WTC11 (cell line): ENCODE data around the gene GTF2H3. TPM values are rescaled to one million over a fixed set of nuclear protein-coding genes. Genes with fewer than 3 reads are reported as not detected.
A peak's percentile ranks its signal among the peaks of the same experiment; 100 is the strongest.

Experiments used
- ATAC-seq: fragments of 200-7000 bp; cut with Tn5 transposase; 2 replicates; pipeline ENCODE4 v1.10.0; 2021; ENCODE audit warnings: mild to moderate bottlenecking, moderate library complexity
- Bru-seq: library from RNA; stranded (reverse); fragments of 400-500 nt; gene quantifications from one replicate; lab custom pipeline; 2021; lab: Mats Ljungman, UMichigan
- CTCF ChIA-PET: fragments of 300-600 bp; sonication (Branson Sonifier 250); formaldehyde crosslinking; loops from one replicate; lab custom pipeline; 2021; ENCODE audit warnings: antibody characterized with exemption; lab: Charles Lee
- POLR2A ChIA-PET: fragments of 350-600 bp; sonication (Branson Sonifier 250); formaldehyde crosslinking; loops from one replicate; lab custom pipeline; 2021; ENCODE audit warnings: antibody characterized with exemption; lab: Charles Lee
- DNase-seq: peaks from one replicate; pipeline ENCODE4 v3.0.0; 2021; ENCODE audit warnings: low spot score
- H3K27ac Mint-ChIP-seq: 2 replicates; pipeline ENCODE4 v1.8.0; 2021; ENCODE audit warnings: mixed read lengths
- H3K27me3 Mint-ChIP-seq: 2 replicates; pipeline ENCODE4 v1.8.0; 2021; ENCODE audit warnings: low read depth, mild to moderate bottlenecking, moderate library complexity, mixed read lengths
- H3K36me3 Mint-ChIP-seq: 2 replicates; pipeline ENCODE4 v1.8.0; 2021; ENCODE audit warnings: mixed read lengths
- H3K4me1 Mint-ChIP-seq: 2 replicates; pipeline ENCODE4 v1.8.0; 2022; ENCODE audit warnings: mixed read lengths
- H3K4me3 Mint-ChIP-seq: 2 replicates; pipeline ENCODE4 v1.8.0; 2021; ENCODE audit warnings: mild to moderate bottlenecking, moderate library complexity, mixed read lengths
- H3K9me3 Mint-ChIP-seq: 2 replicates; pipeline ENCODE4 v1.8.0; 2021; ENCODE audit warnings: mixed read lengths
- ATF1 ChIP-seq: sonication (generic); formaldehyde crosslinking; IDR thresholded peaks from 2 replicates; pipeline ENCODE4 v1.8.1; 2023; ENCODE audit warnings: mild to moderate bottlenecking, moderate library complexity, missing genetic modification reagents
- CBFB ChIP-seq: sonication (generic); formaldehyde crosslinking; IDR thresholded peaks from 2 replicates; pipeline ENCODE4 v1.8.1; 2022; ENCODE audit warnings: mild to moderate bottlenecking, low read depth, missing genetic modification reagents
- ESRRA ChIP-seq: sonication (generic); formaldehyde crosslinking; IDR thresholded peaks from 2 replicates; pipeline ENCODE4 v1.8.1; 2022; ENCODE audit warnings: mild to moderate bottlenecking, missing genetic modification reagents, borderline replicate concordance
- FOXJ3 ChIP-seq: sonication (generic); formaldehyde crosslinking; IDR thresholded peaks from 2 replicates; pipeline ENCODE4 v1.9.0; 2021; ENCODE audit warnings: missing genetic modification reagents, mild to moderate bottlenecking, borderline replicate concordance
- FOXK1 ChIP-seq: sonication (generic); formaldehyde crosslinking; IDR thresholded peaks from 2 replicates; pipeline ENCODE4 v1.8.0; 2022; ENCODE audit warnings: mild to moderate bottlenecking, moderate library complexity, missing genetic modification reagents
- JUN ChIP-seq: sonication (generic); formaldehyde crosslinking; IDR thresholded peaks from 2 replicates; pipeline ENCODE4 v1.8.0; 2023; ENCODE audit warnings: mild to moderate bottlenecking, missing genetic modification reagents
- KAT7 ChIP-seq: sonication (generic); formaldehyde crosslinking; IDR thresholded peaks from 2 replicates; pipeline ENCODE4 v1.8.1; 2023; ENCODE audit warnings: missing genetic modification reagents, mild to moderate bottlenecking, borderline replicate concordance
- NFATC4 ChIP-seq: fragments of 250-450 bp; sonication (Bioruptor Pico); IDR thresholded peaks from 2 replicates; pipeline ENCODE4 v1.9.0; 2021; ENCODE audit warnings: mild to moderate bottlenecking
- NR2C2 ChIP-seq: sonication (generic); formaldehyde crosslinking; IDR thresholded peaks from 2 replicates; pipeline ENCODE4 v1.8.0; 2022; ENCODE audit warnings: mild to moderate bottlenecking, missing genetic modification reagents
- PRRX2 ChIP-seq: fragments of 250-450 bp; sonication (Bioruptor Pico); IDR thresholded peaks from 2 replicates; pipeline ENCODE4 v1.8.0; 2021; ENCODE audit warnings: mild to moderate bottlenecking
- RELA ChIP-seq: sonication (generic); formaldehyde crosslinking; IDR thresholded peaks from 2 replicates; pipeline ENCODE4 v1.8.1; 2022; ENCODE audit warnings: missing genetic modification reagents, mild to moderate bottlenecking, borderline replicate concordance
- SP1 ChIP-seq: sonication (generic); formaldehyde crosslinking; conservative IDR thresholded peaks from 2 replicates; pipeline ENCODE4 v1.8.1; 2022; ENCODE audit warnings: missing genetic modification reagents
- STAT6 ChIP-seq: sonication (generic); formaldehyde crosslinking; conservative IDR thresholded peaks from 2 replicates; pipeline ENCODE4 v1.8.1; 2023; ENCODE audit warnings: mild to moderate bottlenecking, low read depth, missing genetic modification reagents, moderate library complexity
- TCF7 ChIP-seq: sonication (generic); formaldehyde crosslinking; IDR thresholded peaks from 2 replicates; pipeline ENCODE4 v1.8.0; 2022; ENCODE audit warnings: mild to moderate bottlenecking, low read depth, missing genetic modification reagents, moderate library complexity
- TEAD1 ChIP-seq: sonication (generic); formaldehyde crosslinking; IDR thresholded peaks from 2 replicates; pipeline ENCODE4 v1.8.0; 2022; ENCODE audit warnings: mild to moderate bottlenecking, missing genetic modification reagents
- TEAD4 ChIP-seq: sonication (generic); formaldehyde crosslinking; IDR thresholded peaks from 2 replicates; pipeline ENCODE4 v1.8.0; 2022; ENCODE audit warnings: mild to moderate bottlenecking, missing genetic modification reagents
- USF2 ChIP-seq: sonication (generic); formaldehyde crosslinking; IDR thresholded peaks from 2 replicates; pipeline ENCODE4 v1.8.1; 2023; ENCODE audit warnings: mild to moderate bottlenecking, missing genetic modification reagents, moderate library complexity
- ZNF232 ChIP-seq: sonication (generic); formaldehyde crosslinking; IDR thresholded peaks from 2 replicates; pipeline ENCODE4 v1.8.0; 2022; ENCODE audit warnings: mild to moderate bottlenecking, missing genetic modification reagents
- ZNF396 ChIP-seq: fragments of 250-450 bp; sonication (Bioruptor Pico); IDR thresholded peaks from 2 replicates; pipeline ENCODE4 v1.8.0; 2021; ENCODE audit warnings: mild to moderate bottlenecking, moderate library complexity, borderline replicate concordance
- ZNF671 ChIP-seq: fragments of 250-450 bp; sonication (Bioruptor Pico); IDR thresholded peaks from 2 replicates; pipeline ENCODE4 v1.8.0; 2021; ENCODE audit warnings: mild to moderate bottlenecking
- long read RNA-seq, 3 experiments: library from RNA in 1 of 3; library from capped mRNA in 1 of 3; library from polyadenylated mRNA in 1 of 3; unstranded in 2 of 3; stranded (forward) in 1 of 3; transcript quantifications; one replicate each; pipeline ENCODE4 v2.0.0, GENCODE V29; 2021
- total RNA-seq: library from RNA; stranded (reverse); gene quantifications from 3 replicates; pipeline ENCODE4 v1.2.3, GENCODE V29; 2021
- TF ChIP-seq, protein P1 (sequence below): sonication (generic); formaldehyde crosslinking; IDR thresholded peaks from 2 replicates; pipeline ENCODE4 v1.8.0; 2022; ENCODE audit warnings: mild to moderate bottlenecking, missing genetic modification reagents
- TF ChIP-seq, protein P2 (sequence below): sonication (generic); formaldehyde crosslinking; IDR thresholded peaks from 2 replicates; pipeline ENCODE4 v1.8.1; 2022; ENCODE audit warnings: low read depth, mild to moderate bottlenecking, moderate library complexity, missing genetic modification reagents, borderline replicate concordance
- TF ChIP-seq, protein P3 (sequence below): sonication (generic); formaldehyde crosslinking; IDR thresholded peaks from 2 replicates; pipeline ENCODE4 v1.8.0; 2023; ENCODE audit warnings: missing genetic modification reagents, mild to moderate bottlenecking, borderline replicate concordance
- TF ChIP-seq, protein P4 (sequence below): fragments of 250-450 bp; sonication (Bioruptor Pico); IDR thresholded peaks from 2 replicates; pipeline ENCODE4 v1.9.0; 2021; ENCODE audit warnings: moderate library complexity, mild to moderate bottlenecking, inconsistent platforms, borderline replicate concordance

GTF2H3 gene
- total RNA-seq (31.6 to 35.9 TPM (median 35.8 TPM) in 3 replicates), Bru-seq, nascent RNA (percentile 79 among the genes with signal in this experiment)
- long read RNA-seq, experiment 1, transcript GTF2H3-212 (13 exons, 3,329 nt) = major isoform, 22 of 46 reads
- long read RNA-seq, experiment 1, partial matches to known transcripts = 9 of 46 reads
- long read RNA-seq, experiment 1, other reads (novel, unspliced or antisense) = 13 of 46 reads
- long read RNA-seq, experiment 2, partial matches to known transcripts = 4 of 25 reads
- long read RNA-seq, experiment 2, other reads (novel, unspliced or antisense) = 19 of 25 reads
- long read RNA-seq, experiment 3, transcript GTF2H3-212 (13 exons, 3,329 nt) = major isoform, 12 of 14 reads
- long read RNA-seq, experiment 3, partial matches to known transcripts = 0 of 14 reads
- long read RNA-seq, experiment 3, other reads (novel, unspliced or antisense) = 2 of 14 reads

- CTCF ChIA-PET = interaction anchor here (0.6 to 1.4 kb wide), 2 partner anchors 15 to 33 kb away, joined by 3 to 4 read pairs; no protein-coding TSS in a partner anchor
- no peaks in the 10 kb centered on the region for H3K9me3 Mint-ChIP-seq
- peak; percentile 98 for ATAC-seq
- H3K27me3 Mint-ChIP-seq = no peaks in the 10 kb centered on the region
- H3K36me3 Mint-ChIP-seq = peaks cover 26% of the 10 kb centered on the region
- H3K27ac Mint-ChIP-seq = peak within 1 kb of the TSS; percentile 100
- H3K4me3 Mint-ChIP-seq = peak within 1 kb of the TSS; percentile 99
- POLR2A ChIA-PET = no interaction called here
- peaks cover 13% of the 10 kb centered on the region for H3K4me1 Mint-ChIP-seq
- peak; percentile 98 for DNase-seq
- TF ChIP-seq JUN (CRISPR knock-in tag) (no peak), NFATC4 (CRISPR knock-in tag) (no peak), PRRX2 (CRISPR knock-in tag) (no peak), ZNF396 (CRISPR knock-in tag) (no peak), FOXJ3 (no peak), KAT7 (no peak), RELA (CRISPR knock-in tag) (no peak), CBFB (CRISPR knock-in tag) (peak; percentile 95), STAT6 (CRISPR knock-in tag) (no peak), TCF7 (CRISPR knock-in tag) (no peak), USF2 (CRISPR knock-in tag) (peak; percentile 80), TEAD4 (0 out of 2 replicates have a peak, but pooled peaks have one; percentile 10), NR2C2 (CRISPR knock-in tag) (no peak), ZNF232 (CRISPR knock-in tag) (0 out of 2 replicates have a peak, but pooled peaks have one; percentile 59), ATF1 (CRISPR knock-in tag) (peak; percentile 88; the same call in 1 of the 2 replicates), FOXK1 (CRISPR knock-in tag) (peak; percentile 99), TEAD1 (CRISPR knock-in tag) (peak; percentile 88; the same call in 1 of the 2 replicates), SP1 (CRISPR knock-in tag) (peak; percentile 99), ZNF671 (no peak), ESRRA (CRISPR knock-in tag) (no peak)
- TF ChIP-seq, protein P1, sequence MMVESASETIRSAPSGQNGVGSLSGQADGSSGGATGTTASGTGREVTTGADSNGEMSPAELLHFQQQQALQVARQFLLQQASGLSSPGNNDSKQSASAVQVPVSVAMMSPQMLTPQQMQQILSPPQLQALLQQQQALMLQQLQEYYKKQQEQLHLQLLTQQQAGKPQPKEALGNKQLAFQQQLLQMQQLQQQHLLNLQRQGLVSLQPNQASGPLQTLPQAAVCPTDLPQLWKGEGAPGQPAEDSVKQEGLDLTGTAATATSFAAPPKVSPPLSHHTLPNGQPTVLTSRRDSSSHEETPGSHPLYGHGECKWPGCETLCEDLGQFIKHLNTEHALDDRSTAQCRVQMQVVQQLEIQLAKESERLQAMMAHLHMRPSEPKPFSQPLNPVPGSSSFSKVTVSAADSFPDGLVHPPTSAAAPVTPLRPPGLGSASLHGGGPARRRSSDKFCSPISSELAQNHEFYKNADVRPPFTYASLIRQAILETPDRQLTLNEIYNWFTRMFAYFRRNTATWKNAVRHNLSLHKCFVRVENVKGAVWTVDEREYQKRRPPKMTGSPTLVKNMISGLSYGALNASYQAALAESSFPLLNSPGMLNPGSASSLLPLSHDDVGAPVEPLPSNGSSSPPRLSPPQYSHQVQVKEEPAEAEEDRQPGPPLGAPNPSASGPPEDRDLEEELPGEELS (CRISPR knock-in tag) = peak; percentile 89
- TF ChIP-seq, protein P2, sequence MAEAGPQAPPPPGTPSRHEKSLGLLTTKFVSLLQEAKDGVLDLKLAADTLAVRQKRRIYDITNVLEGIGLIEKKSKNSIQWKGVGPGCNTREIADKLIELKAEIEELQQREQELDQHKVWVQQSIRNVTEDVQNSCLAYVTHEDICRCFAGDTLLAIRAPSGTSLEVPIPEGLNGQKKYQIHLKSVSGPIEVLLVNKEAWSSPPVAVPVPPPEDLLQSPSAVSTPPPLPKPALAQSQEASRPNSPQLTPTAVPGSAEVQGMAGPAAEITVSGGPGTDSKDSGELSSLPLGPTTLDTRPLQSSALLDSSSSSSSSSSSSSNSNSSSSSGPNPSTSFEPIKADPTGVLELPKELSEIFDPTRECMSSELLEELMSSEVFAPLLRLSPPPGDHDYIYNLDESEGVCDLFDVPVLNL (CRISPR knock-in tag) = no peak
- TF ChIP-seq, protein P3, sequence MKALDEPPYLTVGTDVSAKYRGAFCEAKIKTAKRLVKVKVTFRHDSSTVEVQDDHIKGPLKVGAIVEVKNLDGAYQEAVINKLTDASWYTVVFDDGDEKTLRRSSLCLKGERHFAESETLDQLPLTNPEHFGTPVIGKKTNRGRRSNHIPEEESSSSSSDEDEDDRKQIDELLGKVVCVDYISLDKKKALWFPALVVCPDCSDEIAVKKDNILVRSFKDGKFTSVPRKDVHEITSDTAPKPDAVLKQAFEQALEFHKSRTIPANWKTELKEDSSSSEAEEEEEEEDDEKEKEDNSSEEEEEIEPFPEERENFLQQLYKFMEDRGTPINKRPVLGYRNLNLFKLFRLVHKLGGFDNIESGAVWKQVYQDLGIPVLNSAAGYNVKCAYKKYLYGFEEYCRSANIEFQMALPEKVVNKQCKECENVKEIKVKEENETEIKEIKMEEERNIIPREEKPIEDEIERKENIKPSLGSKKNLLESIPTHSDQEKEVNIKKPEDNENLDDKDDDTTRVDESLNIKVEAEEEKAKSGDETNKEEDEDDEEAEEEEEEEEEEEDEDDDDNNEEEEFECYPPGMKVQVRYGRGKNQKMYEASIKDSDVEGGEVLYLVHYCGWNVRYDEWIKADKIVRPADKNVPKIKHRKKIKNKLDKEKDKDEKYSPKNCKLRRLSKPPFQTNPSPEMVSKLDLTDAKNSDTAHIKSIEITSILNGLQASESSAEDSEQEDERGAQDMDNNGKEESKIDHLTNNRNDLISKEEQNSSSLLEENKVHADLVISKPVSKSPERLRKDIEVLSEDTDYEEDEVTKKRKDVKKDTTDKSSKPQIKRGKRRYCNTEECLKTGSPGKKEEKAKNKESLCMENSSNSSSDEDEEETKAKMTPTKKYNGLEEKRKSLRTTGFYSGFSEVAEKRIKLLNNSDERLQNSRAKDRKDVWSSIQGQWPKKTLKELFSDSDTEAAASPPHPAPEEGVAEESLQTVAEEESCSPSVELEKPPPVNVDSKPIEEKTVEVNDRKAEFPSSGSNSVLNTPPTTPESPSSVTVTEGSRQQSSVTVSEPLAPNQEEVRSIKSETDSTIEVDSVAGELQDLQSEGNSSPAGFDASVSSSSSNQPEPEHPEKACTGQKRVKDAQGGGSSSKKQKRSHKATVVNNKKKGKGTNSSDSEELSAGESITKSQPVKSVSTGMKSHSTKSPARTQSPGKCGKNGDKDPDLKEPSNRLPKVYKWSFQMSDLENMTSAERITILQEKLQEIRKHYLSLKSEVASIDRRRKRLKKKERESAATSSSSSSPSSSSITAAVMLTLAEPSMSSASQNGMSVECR (CRISPR knock-in tag) = peak; percentile 65; the same call in 1 of the 2 replicates
- TF ChIP-seq, protein P4, sequence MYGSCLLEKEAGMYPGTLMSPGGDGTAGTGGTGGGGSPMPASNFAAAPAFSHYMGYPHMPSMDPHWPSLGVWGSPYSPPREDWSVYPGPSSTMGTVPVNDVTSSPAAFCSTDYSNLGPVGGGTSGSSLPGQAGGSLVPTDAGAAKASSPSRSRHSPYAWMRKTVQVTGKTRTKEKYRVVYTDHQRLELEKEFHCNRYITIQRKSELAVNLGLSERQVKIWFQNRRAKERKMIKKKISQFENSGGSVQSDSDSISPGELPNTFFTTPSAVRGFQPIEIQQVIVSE (CRISPR knock-in tag) = no peak
Measured at GRCh38 chr12:123633379-123634141, at the start of gene GTF2H3, which contains the start of gene EIF2B1. TSS of gene GTF2H3 (plus strand) at chr12:123633829. CDS start at chr12:123633860, 31 bp downstream. TSS of gene EIF2B1 (minus strand) at chr12:123633686. CDS start at chr12:123633557, 129 bp downstream.
